ENCODE results near the gene ZNRF4. TPM values are rescaled to one million over a fixed set of nuclear protein-coding genes. Genes with fewer than 3 reads are reported as not detected.

The ZNRF4 gene
- total RNA-seq, 4 donors from 2014 or later, result not detected

- no peaks in the 10 kb centered on the region for H3K9me3 ChIP-seq
- intact Hi-C loops (cut with DNase I), result no loop called here
- no peaks in the 10 kb centered on the region for H3K4me1 ChIP-seq
- H3K4me3 ChIP-seq, result no peak overlapping the region
- no peak for TF ChIP-seq POLR2A (IDR thresholded peaks at IDR 0.05)
- no peak for TF ChIP-seq CTCF (IDR thresholded peaks at IDR 0.05)
- H3K36me3 ChIP-seq, result no peaks in the 10 kb centered on the region
- 36 to 41% methylated on average over 9 to 10 of the region's 10 CpGs for WGBS, 2 donors
- H3K27ac ChIP-seq, result no peak overlapping the region
- no peak for DNase-seq
- H3K27me3 ChIP-seq, result peaks cover 0 to 35% (median 0%) of the 10 kb centered on the region in 4 donors
Observed at GRCh38 chr19:5430237-5430636, 25.0 kb upstream of the ZNRF4 start.

GRCh38 chr19:5432687-5433086, 22.5 kb upstream of the ZNRF4 start:
- no peak for TF ChIP-seq POLR2A (IDR thresholded peaks at IDR 0.05)
- TF ChIP-seq CTCF (IDR thresholded peaks at IDR 0.05), result no peak
- WGBS, 2 donors, result 62 to 71% methylated on average over 5 of the region's 5 CpGs
- peaks cover 0 to 35% (median 0%) of the 10 kb centered on the region in 4 donors for H3K27me3 ChIP-seq

GRCh38 chr19:5434351-5434917, 20.8 kb upstream of the ZNRF4 start:
- intact Hi-C loops (cut with DNase I), result no loop called here
- Histone ChIP-seq H3K27ac (no peak overlapping the region), H3K4me3 (no peak overlapping the region), H3K9me3 (no peaks in the 10 kb centered on the region), H3K4me1 (peaks cover 0 to 10% (median 4%) of the 10 kb centered on the region in 3 donors), H3K36me3 (no peaks in the 10 kb centered on the region), H3K27me3 (peaks cover 0 to 50% (median 0%) of the 10 kb centered on the region in 4 donors)
- 44 to 61% methylated on average over 6 of the region's 6 CpGs for WGBS, 2 donors
- DNase-seq, result no peak
- TF ChIP-seq POLR2A (IDR thresholded peaks at IDR 0.05) (no peak), CTCF (IDR thresholded peaks at IDR 0.05) (no peak)

More at GRCh38 chr19:5432687-5433086, 22.5 kb upstream of the ZNRF4 start:
- no peak for DNase-seq
- Histone ChIP-seq H3K4me3 (no peak overlapping the region), H3K9me3 (no peaks in the 10 kb centered on the region), H3K4me1 (peaks cover 0 to 10% (median 4%) of the 10 kb centered on the region in 3 donors), H3K36me3 (no peaks in the 10 kb centered on the region), H3K27ac (no peak overlapping the region)
- intact Hi-C loops (cut with DNase I), result no loop called here

GRCh38 chr19:5434970-5435641, 20.1 kb upstream of the ZNRF4 start:
- H3K27me3 ChIP-seq, result peaks cover 0 to 52% (median 0%) of the 10 kb centered on the region in 4 donors
- H3K9me3 ChIP-seq, result no peaks in the 10 kb centered on the region
- H3K4me1 ChIP-seq, result peaks cover 0 to 10% (median 4%) of the 10 kb centered on the region in 3 donors
- DNase-seq, result no peak
- no peak overlapping the region for H3K4me3 ChIP-seq
- 30 to 49% methylated on average over 9 of the region's 9 CpGs for WGBS, 2 donors
- H3K27ac ChIP-seq, result no peak overlapping the region
- no peaks in the 10 kb centered on the region for H3K36me3 ChIP-seq
- no peak for TF ChIP-seq POLR2A (IDR thresholded peaks at IDR 0.05)
- TF ChIP-seq CTCF (IDR thresholded peaks at IDR 0.05), result no peak
- intact Hi-C loops (cut with DNase I), result no loop called here

- H3K27ac ChIP-seq, result no peak overlapping the region
- intact Hi-C loops (cut with DNase I), result no loop called here
- H3K9me3 ChIP-seq, result no peaks in the 10 kb centered on the region
- no peaks in the 10 kb centered on the region for H3K36me3 ChIP-seq
- WGBS, 2 donors, result 79 to 84% methylated on average over 7 of the region's 7 CpGs
- H3K27me3 ChIP-seq, result peaks cover 0 to 52% (median 0%) of the 10 kb centered on the region in 4 donors
- DNase-seq, result no peak
- TF ChIP-seq POLR2A (IDR thresholded peaks at IDR 0.05) (no peak), CTCF (IDR thresholded peaks at IDR 0.05) (no peak)
- H3K4me3 ChIP-seq, result no peak overlapping the region
- peaks cover 0 to 10% (median 4%) of the 10 kb centered on the region in 3 donors for H3K4me1 ChIP-seq
Observed at GRCh38 chr19:5435642-5436017, 19.6 kb upstream of the ZNRF4 start.
